Measurements from ENCODE around the gene PSMB2.

DNA sequence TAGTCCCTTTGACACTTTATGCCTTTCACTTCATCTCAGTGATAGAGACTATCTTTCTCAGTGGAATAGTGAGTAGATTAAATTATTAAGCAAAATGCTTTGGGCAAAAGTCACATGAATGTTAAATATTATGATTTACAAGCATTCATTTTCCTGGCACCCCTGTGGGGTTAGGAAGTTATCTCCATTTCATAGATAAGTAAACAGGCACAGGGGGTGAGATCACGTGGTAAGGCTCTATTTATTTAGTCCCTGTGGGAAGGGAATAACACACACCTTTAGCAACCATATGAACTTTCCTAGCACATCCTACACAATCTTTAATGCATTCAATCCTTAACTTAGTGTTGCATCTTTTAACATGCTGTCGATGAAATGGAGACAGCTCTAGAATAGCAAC lies 12.3 kb downstream of the PSMB2 start:
- TF ChIP-seq ZNF416 (tag by site-specific recombination; IDR thresholded peaks at IDR 0.05): no peak
- TF ChIP-seq SETDB1 (IDR thresholded peaks at IDR 0.05; ENCODE audit: insufficient read length, low read length): no peak
- TF ChIP-seq, protein P1, sequence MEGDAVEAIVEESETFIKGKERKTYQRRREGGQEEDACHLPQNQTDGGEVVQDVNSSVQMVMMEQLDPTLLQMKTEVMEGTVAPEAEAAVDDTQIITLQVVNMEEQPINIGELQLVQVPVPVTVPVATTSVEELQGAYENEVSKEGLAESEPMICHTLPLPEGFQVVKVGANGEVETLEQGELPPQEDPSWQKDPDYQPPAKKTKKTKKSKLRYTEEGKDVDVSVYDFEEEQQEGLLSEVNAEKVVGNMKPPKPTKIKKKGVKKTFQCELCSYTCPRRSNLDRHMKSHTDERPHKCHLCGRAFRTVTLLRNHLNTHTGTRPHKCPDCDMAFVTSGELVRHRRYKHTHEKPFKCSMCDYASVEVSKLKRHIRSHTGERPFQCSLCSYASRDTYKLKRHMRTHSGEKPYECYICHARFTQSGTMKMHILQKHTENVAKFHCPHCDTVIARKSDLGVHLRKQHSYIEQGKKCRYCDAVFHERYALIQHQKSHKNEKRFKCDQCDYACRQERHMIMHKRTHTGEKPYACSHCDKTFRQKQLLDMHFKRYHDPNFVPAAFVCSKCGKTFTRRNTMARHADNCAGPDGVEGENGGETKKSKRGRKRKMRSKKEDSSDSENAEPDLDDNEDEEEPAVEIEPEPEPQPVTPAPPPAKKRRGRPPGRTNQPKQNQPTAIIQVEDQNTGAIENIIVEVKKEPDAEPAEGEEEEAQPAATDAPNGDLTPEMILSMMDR (tag by site-specific recombination; IDR thresholded peaks at IDR 0.05): no peak
- TF ChIP-seq, protein P2, sequence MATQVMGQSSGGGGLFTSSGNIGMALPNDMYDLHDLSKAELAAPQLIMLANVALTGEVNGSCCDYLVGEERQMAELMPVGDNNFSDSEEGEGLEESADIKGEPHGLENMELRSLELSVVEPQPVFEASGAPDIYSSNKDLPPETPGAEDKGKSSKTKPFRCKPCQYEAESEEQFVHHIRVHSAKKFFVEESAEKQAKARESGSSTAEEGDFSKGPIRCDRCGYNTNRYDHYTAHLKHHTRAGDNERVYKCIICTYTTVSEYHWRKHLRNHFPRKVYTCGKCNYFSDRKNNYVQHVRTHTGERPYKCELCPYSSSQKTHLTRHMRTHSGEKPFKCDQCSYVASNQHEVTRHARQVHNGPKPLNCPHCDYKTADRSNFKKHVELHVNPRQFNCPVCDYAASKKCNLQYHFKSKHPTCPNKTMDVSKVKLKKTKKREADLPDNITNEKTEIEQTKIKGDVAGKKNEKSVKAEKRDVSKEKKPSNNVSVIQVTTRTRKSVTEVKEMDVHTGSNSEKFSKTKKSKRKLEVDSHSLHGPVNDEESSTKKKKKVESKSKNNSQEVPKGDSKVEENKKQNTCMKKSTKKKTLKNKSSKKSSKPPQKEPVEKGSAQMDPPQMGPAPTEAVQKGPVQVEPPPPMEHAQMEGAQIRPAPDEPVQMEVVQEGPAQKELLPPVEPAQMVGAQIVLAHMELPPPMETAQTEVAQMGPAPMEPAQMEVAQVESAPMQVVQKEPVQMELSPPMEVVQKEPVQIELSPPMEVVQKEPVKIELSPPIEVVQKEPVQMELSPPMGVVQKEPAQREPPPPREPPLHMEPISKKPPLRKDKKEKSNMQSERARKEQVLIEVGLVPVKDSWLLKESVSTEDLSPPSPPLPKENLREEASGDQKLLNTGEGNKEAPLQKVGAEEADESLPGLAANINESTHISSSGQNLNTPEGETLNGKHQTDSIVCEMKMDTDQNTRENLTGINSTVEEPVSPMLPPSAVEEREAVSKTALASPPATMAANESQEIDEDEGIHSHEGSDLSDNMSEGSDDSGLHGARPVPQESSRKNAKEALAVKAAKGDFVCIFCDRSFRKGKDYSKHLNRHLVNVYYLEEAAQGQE (tag by site-specific recombination; IDR thresholded peaks at IDR 0.05): no peak
- TF ChIP-seq, protein P3, sequence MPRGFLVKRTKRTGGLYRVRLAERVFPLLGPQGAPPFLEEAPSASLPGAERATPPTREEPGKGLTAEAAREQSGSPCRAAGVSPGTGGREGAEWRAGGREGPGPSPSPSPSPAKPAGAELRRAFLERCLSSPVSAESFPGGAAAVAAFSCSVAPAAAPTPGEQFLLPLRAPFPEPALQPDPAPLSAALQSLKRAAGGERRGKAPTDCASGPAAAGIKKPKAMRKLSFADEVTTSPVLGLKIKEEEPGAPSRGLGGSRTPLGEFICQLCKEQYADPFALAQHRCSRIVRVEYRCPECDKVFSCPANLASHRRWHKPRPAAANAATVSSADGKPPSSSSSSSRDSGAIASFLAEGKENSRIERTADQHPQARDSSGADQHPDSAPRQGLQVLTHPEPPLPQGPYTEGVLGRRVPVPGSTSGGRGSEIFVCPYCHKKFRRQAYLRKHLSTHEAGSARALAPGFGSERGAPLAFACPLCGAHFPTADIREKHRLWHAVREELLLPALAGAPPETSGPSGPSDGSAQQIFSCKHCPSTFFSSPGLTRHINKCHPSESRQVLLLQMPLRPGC (tag by site-specific recombination; IDR thresholded peaks at IDR 0.05): no peak

All from HEK293 (cell line).